ENCODE results near the gene MICAL3. TPM values are rescaled to one million over a fixed set of nuclear protein-coding genes. Genes with fewer than 3 reads are reported as not detected.

Gene MICAL3
- polyA plus RNA-seq, 1 donor from 2014 or later = 28.1 TPM

GRCh38 chr22:17774206-17774925 lies 250.0 kb downstream of the MICAL3 start, which contains the start of gene BID:
Gene BID (minus strand): TSS chr22:17774469. CDS start chr22:17750116, 24,353 bp downstream.
- no peaks in the 10 kb centered on the region for H3F3A ChIP-seq (ENCODE audit: insufficient read depth, low read length, poor library complexity, severe bottlenecking)
- TF ChIP-seq REST (IDR thresholded peaks at IDR 0.05; ENCODE audit: borderline replicate concordance) = no peak
- no peak for TF ChIP-seq TAF1 (IDR thresholded peaks at IDR 0.05; ENCODE audit: low read depth)
- TF ChIP-seq EP300 (conservative IDR thresholded peaks at IDR 0.05; ENCODE audit: poor library complexity, severe bottlenecking) = no peak
- TF ChIP-seq POLR2AphosphoS5 (IDR thresholded peaks at IDR 0.05) = peak; percentile 5
- no peak for TF ChIP-seq EZH2 (IDR thresholded peaks at IDR 0.05; ENCODE audit: borderline replicate concordance, insufficient read depth, low read length, poor library complexity, severe bottlenecking)
- TF ChIP-seq SMC3 (conservative IDR thresholded peaks at IDR 0.05; ENCODE audit: poor library complexity) = no peak
- TF ChIP-seq MXI1 (conservative IDR thresholded peaks at IDR 0.05; ENCODE audit: poor library complexity, severe bottlenecking) = peak; percentile 46
- no peak for TF ChIP-seq CTCF (IDR thresholded peaks at IDR 0.05; ENCODE audit: poor library complexity, severe bottlenecking)
- no peak for TF ChIP-seq RAD21 (conservative IDR thresholded peaks at IDR 0.05)
- no peaks in the 10 kb centered on the region for H3K9me2 ChIP-seq (ENCODE audit: insufficient read depth, low read length)
- no peaks in the 10 kb centered on the region for H3K36me3 ChIP-seq (ENCODE audit: insufficient read depth, low read length)
- H3K27me3 ChIP-seq (ENCODE audit: insufficient read depth, low read depth, low read length) = no peaks in the 10 kb centered on the region
- H3K9ac ChIP-seq (ENCODE audit: low read length) = peak within 1 kb of the TSS; percentile 77
- H3K79me2 ChIP-seq (replicated peaks; ENCODE audit: insufficient read depth, low read length) = peaks cover 5% of the 10 kb centered on the region
- peak within 1 kb of the TSS; percentile 70 for H3K4me3 ChIP-seq (ENCODE audit: low read length)
- peak within 1 kb of the TSS; percentile 62 for H3K27ac ChIP-seq (ENCODE audit: low read length)
- H4K20me1 ChIP-seq (ENCODE audit: insufficient read depth) = no peaks in the 10 kb centered on the region
- no peaks in the 10 kb centered on the region for H3K9me3 ChIP-seq (ENCODE audit: low read length)
- H3K4me2 ChIP-seq (ENCODE audit: low read length) = peak within 1 kb of the TSS; percentile 55
- peak within 1 kb of the TSS; percentile 28 for H2AFZ ChIP-seq (ENCODE audit: low read depth, low read length)

GRCh38 chr22:17773606-17774205 lies 250.7 kb downstream of the MICAL3 start:
- Histone ChIP-seq H4K20me1 (ENCODE audit: insufficient read depth) (no peaks in the 10 kb centered on the region), H3K36me3 (ENCODE audit: insufficient read depth, low read length) (no peaks in the 10 kb centered on the region), H3K4me2 (ENCODE audit: low read length) (peak overlapping the region; percentile 46), H2AFZ (ENCODE audit: low read depth, low read length) (peak overlapping the region; percentile 28), H3F3A (ENCODE audit: insufficient read depth, low read length, poor library complexity, severe bottlenecking) (no peaks in the 10 kb centered on the region), H3K27ac (ENCODE audit: low read length) (peak overlapping the region; percentile 62), H3K9ac (ENCODE audit: low read length) (peak overlapping the region; percentile 77), H3K27me3 (ENCODE audit: insufficient read depth, low read depth, low read length) (no peaks in the 10 kb centered on the region), H3K4me3 (ENCODE audit: low read length) (peak overlapping the region; percentile 70), H3K9me3 (ENCODE audit: low read length) (no peaks in the 10 kb centered on the region), H3K79me2 (replicated peaks; ENCODE audit: insufficient read depth, low read length) (peaks cover 5% of the 10 kb centered on the region), H3K9me2 (ENCODE audit: insufficient read depth, low read length) (no peaks in the 10 kb centered on the region)
- peak; percentile 24 for TF ChIP-seq MXI1 (conservative IDR thresholded peaks at IDR 0.05; ENCODE audit: poor library complexity, severe bottlenecking)
- no peak for TF ChIP-seq SMC3 (conservative IDR thresholded peaks at IDR 0.05; ENCODE audit: poor library complexity)
- TF ChIP-seq EP300 (conservative IDR thresholded peaks at IDR 0.05; ENCODE audit: poor library complexity, severe bottlenecking) = no peak
- peak; percentile 57 for TF ChIP-seq TAF1 (IDR thresholded peaks at IDR 0.05; ENCODE audit: low read depth)
- peak; percentile 69 for TF ChIP-seq POLR2AphosphoS5 (IDR thresholded peaks at IDR 0.05)
- peak; percentile 64 for TF ChIP-seq REST (IDR thresholded peaks at IDR 0.05; ENCODE audit: borderline replicate concordance)

Measured in neural cell (in vitro differentiated cells).